GM21529 (cell line): ENCODE data around the gene SBF1.
"Not testable (repeated sequence)": the region's sequence is repeated elsewhere in the genome, so short reads cannot be mapped to it uniquely, and the experiment has no call there.

ENCODE experiments used
- ATAC-seq: cut with Tn5 transposase; IDR thresholded peaks from one replicate; pipeline ENCODE4 v1.9.1; 2021; ENCODE audit not compliant: unreplicated experiment

SBF1 gene, protein sequence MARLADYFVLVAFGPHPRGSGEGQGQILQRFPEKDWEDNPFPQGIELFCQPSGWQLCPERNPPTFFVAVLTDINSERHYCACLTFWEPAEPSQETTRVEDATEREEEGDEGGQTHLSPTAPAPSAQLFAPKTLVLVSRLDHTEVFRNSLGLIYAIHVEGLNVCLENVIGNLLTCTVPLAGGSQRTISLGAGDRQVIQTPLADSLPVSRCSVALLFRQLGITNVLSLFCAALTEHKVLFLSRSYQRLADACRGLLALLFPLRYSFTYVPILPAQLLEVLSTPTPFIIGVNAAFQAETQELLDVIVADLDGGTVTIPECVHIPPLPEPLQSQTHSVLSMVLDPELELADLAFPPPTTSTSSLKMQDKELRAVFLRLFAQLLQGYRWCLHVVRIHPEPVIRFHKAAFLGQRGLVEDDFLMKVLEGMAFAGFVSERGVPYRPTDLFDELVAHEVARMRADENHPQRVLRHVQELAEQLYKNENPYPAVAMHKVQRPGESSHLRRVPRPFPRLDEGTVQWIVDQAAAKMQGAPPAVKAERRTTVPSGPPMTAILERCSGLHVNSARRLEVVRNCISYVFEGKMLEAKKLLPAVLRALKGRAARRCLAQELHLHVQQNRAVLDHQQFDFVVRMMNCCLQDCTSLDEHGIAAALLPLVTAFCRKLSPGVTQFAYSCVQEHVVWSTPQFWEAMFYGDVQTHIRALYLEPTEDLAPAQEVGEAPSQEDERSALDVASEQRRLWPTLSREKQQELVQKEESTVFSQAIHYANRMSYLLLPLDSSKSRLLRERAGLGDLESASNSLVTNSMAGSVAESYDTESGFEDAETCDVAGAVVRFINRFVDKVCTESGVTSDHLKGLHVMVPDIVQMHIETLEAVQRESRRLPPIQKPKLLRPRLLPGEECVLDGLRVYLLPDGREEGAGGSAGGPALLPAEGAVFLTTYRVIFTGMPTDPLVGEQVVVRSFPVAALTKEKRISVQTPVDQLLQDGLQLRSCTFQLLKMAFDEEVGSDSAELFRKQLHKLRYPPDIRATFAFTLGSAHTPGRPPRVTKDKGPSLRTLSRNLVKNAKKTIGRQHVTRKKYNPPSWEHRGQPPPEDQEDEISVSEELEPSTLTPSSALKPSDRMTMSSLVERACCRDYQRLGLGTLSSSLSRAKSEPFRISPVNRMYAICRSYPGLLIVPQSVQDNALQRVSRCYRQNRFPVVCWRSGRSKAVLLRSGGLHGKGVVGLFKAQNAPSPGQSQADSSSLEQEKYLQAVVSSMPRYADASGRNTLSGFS (N-terminal part only)

DNA sequence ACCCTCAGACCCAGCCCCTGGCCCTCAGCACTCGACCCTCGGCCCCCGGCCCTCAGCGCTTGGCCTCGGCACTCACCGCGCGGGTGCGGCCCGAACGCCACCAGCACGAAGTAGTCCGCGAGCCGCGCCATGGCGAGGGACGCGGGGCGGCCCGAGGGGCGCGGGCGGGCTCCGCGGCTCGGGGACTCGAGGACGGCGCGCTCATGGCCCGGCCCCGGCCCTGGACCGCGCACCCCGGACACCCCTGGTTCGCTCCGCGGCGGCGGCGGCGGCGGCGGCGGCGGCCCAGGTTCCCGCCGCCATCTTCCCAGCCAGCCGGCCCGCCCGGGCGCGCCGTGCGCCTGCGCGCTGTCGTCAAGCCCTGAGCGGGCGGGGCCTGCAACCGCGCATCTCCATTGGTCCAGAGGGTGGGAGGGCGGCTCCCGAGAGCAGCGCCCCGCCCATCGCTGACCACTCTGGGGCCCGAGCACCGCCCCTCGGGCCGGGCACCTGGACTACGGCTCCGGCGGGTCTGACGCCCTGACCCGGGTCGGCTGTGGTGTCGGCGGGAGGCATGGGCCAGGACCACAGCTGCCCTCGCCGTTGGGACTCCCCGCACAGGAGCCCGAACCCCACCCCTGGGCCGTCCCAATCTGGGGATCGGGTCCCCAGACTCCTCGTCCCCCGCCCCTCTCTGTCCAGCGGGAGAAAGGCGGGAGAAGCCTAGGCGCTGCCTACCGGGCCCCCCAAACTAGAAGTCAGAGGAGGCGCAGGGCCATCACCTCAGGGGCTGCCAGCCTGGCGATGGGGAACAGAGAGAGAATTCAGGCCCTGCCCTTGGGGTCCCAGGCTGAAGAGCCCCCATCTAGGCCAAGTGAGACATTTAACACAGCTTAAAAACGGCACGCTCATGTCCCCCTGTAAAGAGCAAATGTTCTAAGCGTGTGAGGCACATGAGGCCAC lies at the start of gene SBF1:
SBF1 (minus strand) TSS at position 326 of the 942 bp plus-strand sequence; CDS start at position 131, 195 bp downstream.
- ATAC-seq = peak; percentile 61

DNA sequence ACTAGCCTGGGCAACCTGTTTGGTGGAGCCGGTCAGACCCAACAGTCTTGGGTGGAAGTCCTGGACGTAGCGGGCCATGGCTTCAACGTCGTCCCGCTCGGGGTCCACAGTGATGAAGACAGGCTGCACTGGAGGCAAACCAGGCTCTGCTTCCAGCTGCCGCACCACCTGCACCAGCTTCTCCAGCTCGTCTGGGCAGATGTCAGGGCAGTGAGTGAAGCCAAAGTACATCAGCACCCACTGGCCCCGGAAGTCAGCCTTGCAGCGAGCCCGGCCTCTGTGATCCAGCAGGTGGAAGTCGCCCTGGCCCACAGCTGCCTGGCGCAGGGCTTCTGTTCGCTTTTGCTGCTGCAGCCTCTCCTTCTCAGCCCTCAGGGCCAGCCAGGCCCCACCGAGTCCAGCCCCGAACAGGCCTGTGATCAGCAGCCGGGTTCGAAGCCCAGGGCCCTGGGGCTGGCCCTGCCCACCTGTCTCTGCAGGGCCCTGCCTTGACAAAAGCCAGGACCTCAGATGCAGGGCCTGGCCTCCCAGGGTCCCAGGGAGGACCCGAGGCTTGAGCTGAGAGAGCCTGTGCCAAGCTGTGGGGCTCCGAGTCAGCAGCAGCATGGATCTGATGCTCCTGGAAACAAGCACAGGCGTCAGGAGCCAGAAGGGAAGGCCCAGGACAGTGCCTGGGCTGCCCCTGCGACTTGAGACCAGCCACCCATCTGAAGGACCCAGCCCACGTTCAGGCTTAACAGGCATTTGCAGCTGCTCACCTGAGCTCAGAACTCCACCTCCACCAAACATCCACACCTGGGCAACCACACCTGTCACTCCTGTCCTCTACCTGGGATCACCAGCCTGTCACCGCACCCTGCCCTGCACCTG lies 49.2 kb upstream of the SBF1 start:
- no peak for ATAC-seq

DNA sequence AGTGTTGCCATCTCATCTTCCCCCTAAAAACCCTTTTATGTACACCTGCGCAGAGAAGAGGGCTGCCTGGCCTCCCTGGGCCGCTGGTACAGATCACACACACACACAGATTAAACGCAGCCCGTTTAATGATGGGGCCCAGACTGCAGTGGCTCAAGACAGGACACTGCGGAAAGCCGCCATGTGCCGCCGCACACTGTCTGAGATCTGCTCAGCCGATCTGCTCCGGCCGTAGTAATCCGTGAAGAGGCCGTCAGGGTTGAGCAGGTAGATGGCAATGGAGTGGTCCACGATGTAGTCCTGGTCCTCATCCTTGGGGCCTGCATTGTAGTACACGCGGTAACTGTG lies 48.6 kb upstream of the SBF1 start:
- no peak for ATAC-seq

DNA sequence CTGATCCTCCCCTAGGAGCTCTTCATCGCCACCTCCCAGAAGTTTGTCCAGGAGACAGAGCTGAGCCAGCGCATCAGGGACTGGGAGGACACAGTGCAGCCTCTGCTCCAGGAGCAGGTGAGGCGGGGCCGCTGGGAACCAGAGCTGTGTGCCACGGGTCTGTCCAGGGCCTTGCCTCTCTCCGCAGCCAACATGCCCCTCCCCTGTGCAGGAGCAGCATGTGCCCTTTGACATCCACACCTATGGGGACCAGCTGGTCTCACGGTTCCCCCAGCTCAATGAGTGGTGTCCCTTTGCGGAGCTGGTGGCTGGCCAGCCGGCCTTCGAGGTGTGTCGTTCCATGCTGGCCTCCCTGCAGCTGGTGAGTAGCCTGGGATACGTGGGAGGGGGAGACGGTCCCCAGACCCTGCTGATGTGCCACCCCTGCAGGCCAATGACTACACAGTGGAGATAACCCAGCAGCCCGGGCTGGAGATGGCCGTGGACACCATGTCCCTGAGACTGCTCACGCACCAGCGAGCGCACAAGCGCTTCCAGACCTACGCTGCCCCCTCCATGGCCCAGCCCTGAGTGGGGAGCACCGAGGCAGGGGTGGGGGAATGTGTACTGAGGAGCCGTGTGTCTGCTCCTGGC lies 48.1 kb upstream of the SBF1 start:
- no peak for ATAC-seq

DNA sequence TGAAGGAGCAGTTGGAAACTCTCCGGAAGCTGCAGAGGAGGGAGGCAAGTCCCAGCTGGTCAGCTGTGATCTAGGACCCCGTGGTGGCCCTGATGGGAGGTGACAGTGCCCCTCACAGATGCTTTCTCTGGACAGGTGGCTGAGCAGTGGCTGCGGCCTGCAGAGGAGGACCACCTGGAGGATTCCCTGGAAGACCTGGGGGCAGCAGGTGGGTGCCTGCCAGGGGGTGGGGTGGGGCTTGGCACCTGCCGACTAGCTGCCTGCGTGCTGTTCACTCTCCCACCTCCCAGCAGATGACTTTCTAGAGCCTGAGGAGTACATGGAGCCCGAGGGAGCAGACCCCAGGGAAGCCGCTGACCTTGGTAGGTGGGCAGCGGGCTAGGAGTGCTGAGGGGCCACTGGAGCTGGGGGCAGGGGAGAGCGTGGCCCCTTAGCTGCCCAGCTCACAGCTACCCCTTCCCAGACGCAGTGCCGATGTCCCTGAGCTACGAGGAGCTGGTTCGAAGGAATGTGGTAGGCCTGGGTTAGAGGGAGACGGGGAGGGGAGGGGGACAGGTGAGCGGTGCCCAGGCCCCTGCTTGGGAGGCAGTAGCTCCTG lies 47.5 kb upstream of the SBF1 start:
- ATAC-seq = no peak

DNA sequence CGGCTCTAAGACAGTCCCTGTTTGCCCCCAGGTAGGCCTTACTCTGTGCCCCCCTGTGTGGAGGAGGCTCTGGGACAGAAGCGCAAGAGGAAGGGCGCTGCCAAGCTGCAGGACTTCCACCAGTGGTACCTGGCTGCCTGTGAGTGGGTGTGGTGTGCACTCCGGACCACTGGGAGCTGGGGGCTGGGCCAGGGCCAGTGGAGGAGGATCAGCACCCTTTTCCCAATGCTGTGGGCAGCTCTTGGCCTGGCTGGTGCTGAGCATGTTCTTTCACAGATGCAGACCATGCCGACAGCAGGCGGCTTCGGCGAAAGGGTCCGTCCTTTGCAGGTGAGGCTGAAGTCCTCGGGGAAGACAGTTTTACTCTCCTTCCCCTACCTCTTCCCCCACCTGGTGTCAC lies 46.9 kb upstream of the SBF1 start:
- no peak for ATAC-seq

DNA sequence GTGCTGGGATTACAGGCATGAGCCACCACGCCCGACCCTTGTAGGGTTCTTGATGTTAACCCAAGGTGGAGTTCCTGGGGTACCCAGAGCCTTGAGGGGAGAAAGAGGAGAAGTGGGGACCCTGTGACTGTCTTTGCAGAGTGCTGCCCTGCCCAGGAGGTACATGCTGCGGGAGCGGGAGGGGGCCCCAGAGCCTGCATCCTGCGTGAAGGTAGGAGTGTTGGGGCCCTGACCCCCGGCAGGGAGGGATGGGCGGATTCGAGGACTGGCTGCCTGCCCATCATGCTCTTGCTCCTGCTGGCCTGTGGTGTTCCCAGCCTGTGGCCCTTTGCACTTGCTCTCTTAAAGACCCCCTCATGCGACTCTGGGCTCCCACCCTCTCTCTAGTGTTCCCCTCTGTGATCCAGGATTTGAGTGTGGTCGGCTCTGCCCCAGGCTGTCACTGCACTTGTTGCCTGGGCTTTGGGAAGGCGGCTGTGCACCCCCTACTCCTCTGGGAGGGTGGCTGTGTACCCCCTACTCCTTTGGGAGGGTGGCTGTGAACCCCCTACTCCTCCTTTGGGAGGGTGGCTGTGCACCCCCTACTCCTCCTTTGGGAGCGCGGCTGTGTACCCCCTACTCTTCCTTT lies 46.1 kb upstream of the SBF1 start:
- no peak for ATAC-seq

DNA sequence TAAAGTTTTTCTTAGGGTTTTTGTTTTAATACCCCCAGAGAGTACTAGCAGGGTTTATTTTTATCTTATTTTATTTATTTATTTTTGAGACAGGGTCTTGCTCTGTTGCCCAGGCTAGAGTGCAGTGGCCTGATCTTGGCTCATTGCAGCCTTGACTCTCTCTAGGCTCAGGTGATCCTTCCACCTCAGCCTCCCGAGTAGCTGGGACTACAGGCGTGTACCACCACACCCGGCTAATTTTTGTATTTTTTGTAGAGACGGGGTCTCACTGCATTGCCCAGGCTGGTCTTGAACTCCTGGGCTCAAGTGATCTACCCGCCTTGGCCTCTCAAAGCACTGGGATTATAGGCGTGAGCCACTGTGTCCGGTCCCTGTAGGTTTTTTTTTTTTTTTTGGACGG lies 45.3 kb upstream of the SBF1 start:
- not testable (repeated sequence) for ATAC-seq

DNA sequence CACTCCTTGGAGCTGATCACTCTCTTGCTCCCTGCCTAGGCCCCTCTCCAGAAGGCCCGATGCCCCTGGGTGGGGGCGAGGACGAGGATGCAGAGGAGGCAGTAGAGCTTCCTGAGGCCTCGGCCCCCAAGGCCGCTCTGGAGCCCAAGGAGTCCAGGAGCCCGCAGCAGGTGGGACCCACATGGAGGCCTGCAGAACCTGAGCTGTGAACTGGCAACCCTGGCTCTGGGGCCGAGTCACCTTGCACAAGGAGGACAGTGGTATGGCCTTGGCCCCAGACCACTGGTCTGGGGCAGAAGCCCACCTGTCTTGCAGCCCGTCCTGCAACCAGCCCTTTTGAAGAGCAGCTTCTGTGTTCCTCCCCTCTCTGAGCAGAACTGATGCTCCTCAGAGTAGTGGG lies 44.3 kb upstream of the SBF1 start:
- ATAC-seq = no peak

DNA sequence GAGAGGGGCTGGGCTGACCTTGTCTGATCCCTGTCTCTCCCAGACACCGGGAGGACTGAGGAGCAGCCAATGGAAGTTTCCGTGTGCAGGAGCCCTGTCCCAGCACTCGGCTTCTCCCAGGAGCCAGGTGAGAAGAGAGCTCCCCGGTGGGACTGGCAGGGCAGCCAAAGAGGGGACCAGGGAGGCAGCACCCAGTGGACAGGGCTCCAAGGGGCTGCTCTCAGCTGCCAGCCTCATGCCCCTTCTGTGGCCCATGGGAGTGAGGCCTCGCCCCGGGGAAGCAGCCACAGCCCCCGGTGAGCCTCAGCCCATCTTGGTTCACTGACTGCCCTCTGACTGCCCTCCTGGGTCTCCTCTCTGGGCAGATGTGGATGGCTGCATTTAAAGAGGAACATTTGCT lies 43.8 kb upstream of the SBF1 start:
- ATAC-seq = no peak

DNA sequence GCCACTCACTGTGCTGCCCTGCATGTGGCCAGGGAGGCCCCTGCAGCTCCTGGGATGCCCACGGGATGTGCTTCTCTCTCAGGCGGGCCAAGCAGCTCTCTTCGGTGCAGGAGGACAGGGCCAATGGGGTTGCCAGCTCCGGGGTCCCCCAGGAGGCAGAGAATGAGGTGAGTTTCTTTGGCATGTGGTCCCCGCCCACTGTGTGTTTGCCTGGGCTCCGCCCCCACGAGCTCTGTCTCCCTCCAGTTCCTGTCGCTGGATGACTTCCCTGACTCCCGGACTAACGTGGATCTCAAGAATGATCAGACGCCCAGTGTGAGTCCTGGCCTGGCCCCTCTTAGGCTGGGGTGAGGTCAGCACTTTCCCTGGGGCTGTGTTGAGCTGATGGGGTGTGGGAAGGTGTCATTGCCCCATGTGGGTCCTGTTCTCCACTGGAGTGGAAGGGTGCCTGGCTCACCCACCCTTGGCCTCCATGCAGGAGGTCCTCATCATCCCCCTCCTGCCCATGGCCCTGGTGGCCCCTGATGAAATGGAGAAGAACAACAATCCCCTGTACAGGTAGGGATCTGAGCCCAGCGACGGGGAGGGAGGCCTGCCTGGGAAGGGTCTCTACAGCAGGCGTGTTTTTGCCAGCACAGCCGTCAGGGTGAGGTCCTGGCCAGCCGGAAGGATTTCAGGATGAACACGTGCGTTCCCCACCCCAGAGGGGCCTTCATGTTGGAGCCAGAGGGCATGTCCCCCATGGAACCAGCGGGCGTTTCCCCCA lies 42.8 kb upstream of the SBF1 start:
- no peak for ATAC-seq

DNA sequence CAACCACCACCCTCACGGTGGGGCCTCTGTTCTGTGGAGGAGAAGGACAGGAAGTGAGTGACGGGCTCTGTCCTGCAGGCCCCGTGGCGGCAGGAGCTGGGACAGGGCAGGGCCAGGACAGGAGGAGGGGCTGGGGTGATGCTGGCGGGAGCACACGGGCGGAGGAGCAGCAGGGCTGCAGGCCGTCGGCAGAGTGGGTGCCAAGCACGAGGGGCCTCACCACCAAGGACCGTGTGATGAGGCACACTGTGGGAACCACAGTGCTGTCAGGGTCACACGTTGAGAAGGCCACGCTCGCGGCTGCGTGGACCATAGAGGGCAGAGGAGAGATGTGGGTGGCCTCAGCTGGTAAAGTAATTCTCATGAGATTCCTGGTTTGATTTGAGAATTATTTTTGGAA lies 42.1 kb upstream of the SBF1 start:
- no peak for ATAC-seq

DNA sequence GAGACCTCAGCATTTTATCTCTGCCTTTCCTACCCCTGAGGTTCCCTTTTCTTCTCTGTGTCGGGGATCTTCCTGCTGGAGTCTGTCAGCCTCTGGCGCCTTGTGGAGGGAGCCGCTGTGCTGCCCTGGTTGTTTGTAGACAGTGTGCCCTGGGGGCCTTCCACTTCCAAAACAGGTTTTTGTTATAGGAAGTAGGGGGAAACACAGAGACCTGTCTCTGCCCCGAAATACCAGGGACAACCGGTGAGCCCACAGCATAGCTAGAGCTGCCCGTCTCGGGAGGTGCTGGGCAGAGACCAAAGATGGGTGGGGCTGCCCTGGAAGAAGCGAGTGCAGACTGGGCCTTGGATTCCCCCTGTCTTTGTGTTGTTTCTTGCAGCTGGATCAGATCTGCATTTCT lies 41.2 kb upstream of the SBF1 start:
- ATAC-seq = no peak

DNA sequence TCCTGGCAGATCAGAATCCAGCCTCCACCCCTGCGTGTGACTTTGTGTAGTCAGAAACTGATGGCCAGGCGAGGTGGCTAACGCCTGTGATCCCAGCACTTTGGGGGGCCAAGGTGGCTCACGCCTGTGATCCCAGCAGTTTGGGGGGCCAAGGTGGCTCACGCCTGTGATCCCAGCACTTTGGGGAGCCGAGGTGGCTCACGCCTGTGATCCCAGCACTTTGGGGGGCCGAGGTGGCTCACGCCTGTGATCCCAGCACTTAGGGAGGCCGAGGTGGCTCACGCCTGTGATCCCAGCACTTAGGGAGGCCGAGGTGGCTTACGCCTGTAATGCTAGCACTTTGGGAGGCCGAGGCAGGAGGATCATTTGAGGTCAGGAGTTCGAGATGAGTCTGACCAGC lies 38.3 kb upstream of the SBF1 start:
- ATAC-seq = no peak

DNA sequence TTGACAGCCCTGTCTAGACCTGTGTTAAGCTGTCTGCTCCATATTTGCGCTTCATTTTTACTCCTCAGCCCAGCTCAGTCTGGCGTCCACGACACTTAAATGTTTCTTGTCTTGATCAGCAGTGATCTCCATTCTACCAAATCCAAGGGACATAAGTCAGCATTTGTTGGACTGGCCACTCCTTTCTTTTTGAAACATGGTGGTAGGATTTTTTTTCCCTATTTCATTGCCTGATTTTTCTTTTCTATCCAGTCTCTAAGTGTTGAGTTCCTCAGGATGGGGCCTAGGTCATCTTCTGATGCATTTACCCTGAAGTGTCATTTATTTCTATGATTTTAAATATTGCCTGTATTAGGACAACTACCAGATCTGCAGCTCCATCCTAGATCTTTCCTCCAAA lies 34.1 kb upstream of the SBF1 start:
- no peak for ATAC-seq

DNA sequence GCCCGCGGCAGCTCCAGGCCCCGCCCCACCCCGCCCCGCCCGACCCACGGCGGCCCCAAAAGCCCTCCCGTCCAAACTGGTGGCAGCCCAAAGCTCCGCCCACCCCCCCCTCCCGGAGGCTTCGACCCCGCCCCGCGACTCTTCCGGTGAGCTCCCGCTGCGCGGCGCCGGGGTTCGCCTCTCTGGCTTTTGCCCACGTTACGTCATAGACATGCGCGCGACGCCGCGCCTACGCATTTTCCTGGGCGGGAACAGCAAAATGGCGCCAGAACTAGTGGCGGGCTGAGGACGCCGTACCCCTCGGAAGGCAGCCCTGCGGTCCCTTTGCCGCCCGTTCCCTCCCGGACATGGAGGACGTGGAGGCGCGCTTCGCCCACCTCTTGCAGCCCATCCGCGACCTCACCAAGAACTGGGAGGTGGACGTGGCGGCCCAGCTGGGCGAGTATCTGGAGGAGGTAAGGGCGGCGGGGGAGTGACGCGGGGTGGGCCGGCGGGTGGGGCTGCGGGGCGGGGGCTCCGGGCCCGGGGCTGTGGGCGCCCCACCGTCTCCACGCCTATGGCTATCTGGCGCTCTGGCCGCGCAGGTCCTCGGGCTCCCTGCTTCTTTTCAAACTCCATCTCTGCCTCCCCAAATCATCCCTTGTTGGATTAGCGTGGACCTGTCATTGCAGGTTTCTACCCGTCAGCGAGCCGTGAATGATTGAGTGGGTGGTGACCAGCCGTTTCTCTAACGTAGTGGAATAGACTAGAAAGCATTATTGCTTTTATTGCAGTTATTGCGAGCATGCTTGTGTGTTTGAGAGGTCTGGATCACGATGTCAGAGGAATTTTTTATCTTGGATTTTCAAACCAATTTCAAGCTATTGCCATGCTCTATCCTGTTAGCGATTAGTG lies 33.4 kb upstream of the SBF1 start, which contains the start of gene NCAPH2:
NCAPH2 (plus strand) TSS at position 234 of the 894 bp plus-strand sequence; CDS start at position 348, 114 bp downstream.
- ATAC-seq = peak; percentile 58
